Measurements from ENCODE around the gene KCNMA1. TPM values are rescaled to one million over a fixed set of nuclear protein-coding genes. Genes with fewer than 3 reads are reported as not detected.

KCNMA1 gene
- total RNA-seq, 3 donors from 2014 or later = 13.6 to 37.8 (median 15.1) TPM

DNA sequence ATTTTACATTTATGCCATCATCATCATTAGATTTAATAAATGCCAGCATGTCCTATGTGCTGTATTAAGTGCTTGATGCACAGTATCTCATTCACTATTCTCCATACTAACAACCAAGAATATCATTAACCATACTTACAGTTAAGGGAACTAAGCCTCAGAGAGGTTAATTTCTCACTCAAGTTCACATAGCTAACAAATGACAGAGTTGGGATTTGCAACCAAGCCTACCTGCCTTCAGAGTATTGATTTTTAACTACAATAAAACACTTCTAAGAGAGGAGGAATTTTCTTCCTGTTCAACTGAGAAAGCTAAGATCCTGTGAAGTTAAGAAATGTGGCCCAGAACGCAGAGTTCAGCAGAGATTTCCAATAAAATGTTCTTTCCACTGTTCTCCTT lies 403.0 kb downstream of the KCNMA1 start:
- intact Hi-C loops (cut with DNase I; ENCODE audit: low total_unique reads) = no loop called here
- Histone ChIP-seq H3K4me1 (no peaks in the 10 kb centered on the region), H3K36me3 (no peaks in the 10 kb centered on the region), H3K27ac (no peak overlapping the region), H3K4me3 (no peak overlapping the region), H3K9me3 (no peaks in the 10 kb centered on the region), H3K27me3 (no peaks in the 10 kb centered on the region)
- TF ChIP-seq POLR2A (IDR thresholded peaks at IDR 0.05) (no peak), POLR2AphosphoS5 (IDR thresholded peaks at IDR 0.05) (no peak), CTCF (IDR thresholded peaks at IDR 0.05) (no peak)
- no peak for DNase-seq (ENCODE audit: low spot score in 2 of 2)

GRCh38 chr10:77233466-77233865 lies 404.1 kb downstream of the KCNMA1 start:
- DNase-seq (ENCODE audit: low spot score in 2 of 2) = no peak
- Histone ChIP-seq H3K4me1 (no peaks in the 10 kb centered on the region), H3K27ac (no peak overlapping the region), H3K27me3 (no peaks in the 10 kb centered on the region), H3K4me3 (no peak overlapping the region), H3K9me3 (no peaks in the 10 kb centered on the region), H3K36me3 (no peaks in the 10 kb centered on the region)
- intact Hi-C loops (cut with DNase I; ENCODE audit: low total_unique reads) = no loop called here
- no peak for TF ChIP-seq POLR2A (IDR thresholded peaks at IDR 0.05)

DNA sequence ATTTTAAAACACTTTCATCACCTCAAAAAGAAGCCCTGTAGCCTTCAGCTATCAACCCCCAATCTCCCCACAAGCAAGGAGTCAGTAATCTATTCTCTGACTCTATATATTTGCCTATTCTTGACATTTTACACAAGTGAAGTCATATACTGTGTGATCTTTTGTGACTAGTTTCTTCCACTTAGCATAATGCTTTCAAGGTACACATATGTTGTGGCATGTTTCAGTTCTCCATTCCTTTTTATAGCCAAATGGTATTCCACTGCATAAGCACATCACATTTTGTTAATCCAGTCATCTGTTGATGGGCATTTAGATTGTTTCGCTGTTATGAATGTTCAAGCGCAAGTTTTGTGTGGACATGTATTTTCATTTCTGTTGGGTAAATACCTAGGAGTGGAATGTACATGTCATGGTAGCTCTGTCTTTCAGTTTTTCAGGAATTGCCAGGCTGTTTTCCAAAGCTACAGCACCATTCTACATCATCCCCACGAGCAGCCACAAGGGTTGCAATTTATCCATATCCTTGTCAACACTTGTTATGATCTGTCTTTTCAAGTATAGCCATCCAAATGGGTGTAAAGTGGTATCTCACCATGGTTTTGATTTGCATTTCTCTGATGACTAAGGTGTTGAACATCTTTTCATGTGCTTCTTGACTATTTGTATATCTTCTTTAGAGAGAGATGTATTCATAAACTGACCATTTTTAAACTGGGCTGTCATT lies 405.6 kb downstream of the KCNMA1 start:
- Histone ChIP-seq H3K36me3 (no peaks in the 10 kb centered on the region), H3K9me3 (no peaks in the 10 kb centered on the region), H3K27me3 (no peaks in the 10 kb centered on the region), H3K27ac (no peak overlapping the region), H3K4me1 (no peaks in the 10 kb centered on the region), H3K4me3 (no peak overlapping the region)
- intact Hi-C loops (cut with DNase I; ENCODE audit: low total_unique reads) = no loop called here
- TF ChIP-seq POLR2A (IDR thresholded peaks at IDR 0.05) = no peak
- TF ChIP-seq POLR2AphosphoS5 (IDR thresholded peaks at IDR 0.05) = no peak
- no peak for TF ChIP-seq CTCF (IDR thresholded peaks at IDR 0.05)
- DNase-seq (ENCODE audit: low spot score in 2 of 2) = no peak

DNA sequence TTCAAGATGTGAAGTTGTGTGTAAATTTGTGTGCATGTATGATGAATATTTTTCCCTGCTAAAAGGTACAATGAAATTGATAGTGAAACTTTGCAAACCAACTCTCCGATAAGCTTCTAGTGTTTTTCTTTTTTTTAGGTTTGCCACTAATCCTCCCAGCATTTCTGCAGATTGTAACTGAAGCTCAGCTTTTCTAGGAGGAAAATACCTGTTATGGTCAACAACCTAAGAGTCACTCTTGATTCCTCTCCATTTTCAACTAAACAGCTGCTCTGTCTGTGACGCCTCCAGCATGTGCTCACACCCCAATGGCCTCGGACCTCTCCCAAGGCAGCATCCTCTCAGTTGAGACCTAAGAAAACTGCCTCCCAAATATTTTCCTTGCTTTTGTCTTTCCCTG lies 406.2 kb downstream of the KCNMA1 start:
- no peaks in the 10 kb centered on the region for H3K9me3 ChIP-seq
- no peak overlapping the region for H3K27ac ChIP-seq
- no peaks in the 10 kb centered on the region for H3K4me1 ChIP-seq
- DNase-seq (ENCODE audit: low spot score in 2 of 2) = no peak
- H3K27me3 ChIP-seq = no peaks in the 10 kb centered on the region
- no peaks in the 10 kb centered on the region for H3K36me3 ChIP-seq
- no peak overlapping the region for H3K4me3 ChIP-seq
- TF ChIP-seq POLR2AphosphoS5 (IDR thresholded peaks at IDR 0.05) = no peak
- TF ChIP-seq POLR2A (IDR thresholded peaks at IDR 0.05) = no peak
- TF ChIP-seq CTCF (IDR thresholded peaks at IDR 0.05) = no peak
- intact Hi-C loops (cut with DNase I; ENCODE audit: low total_unique reads) = no loop called here

DNA sequence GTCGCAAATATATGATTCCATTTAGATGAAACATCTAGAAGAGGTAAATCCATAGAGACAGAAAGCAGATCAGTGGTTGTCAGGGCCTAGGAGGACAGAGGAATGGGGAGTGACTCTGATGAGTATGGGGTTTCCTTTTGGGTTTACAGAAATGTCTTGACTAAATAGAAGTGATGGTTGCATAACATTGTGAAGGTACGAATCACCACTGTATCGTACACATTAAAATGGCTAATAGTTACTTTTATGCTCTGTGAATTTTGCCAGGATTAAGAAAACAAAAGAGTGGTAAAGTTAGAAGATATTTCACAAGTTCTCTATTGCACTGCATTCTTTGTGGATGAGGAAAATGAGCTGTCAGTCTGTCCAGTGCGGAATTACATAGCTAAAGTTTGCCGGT lies 407.4 kb downstream of the KCNMA1 start:
- H3K9me3 ChIP-seq = no peaks in the 10 kb centered on the region
- no peaks in the 10 kb centered on the region for H3K4me1 ChIP-seq
- TF ChIP-seq POLR2A (IDR thresholded peaks at IDR 0.05) (no peak), POLR2AphosphoS5 (IDR thresholded peaks at IDR 0.05) (no peak), CTCF (IDR thresholded peaks at IDR 0.05) (no peak)
- no peak for DNase-seq (ENCODE audit: low spot score in 2 of 2)
- no peak overlapping the region for H3K4me3 ChIP-seq
- intact Hi-C loops (cut with DNase I; ENCODE audit: low total_unique reads) = no loop called here
- no peaks in the 10 kb centered on the region for H3K36me3 ChIP-seq
- H3K27ac ChIP-seq = no peak overlapping the region
- no peaks in the 10 kb centered on the region for H3K27me3 ChIP-seq
